Measurements from ENCODE around the gene C10orf90. TPM values are rescaled to one million over a fixed set of nuclear protein-coding genes. Genes with fewer than 3 reads are reported as not detected.

C10orf90 gene
- total RNA-seq, 1 donor from 2014 or later: not detected

GRCh38 chr10:126640401-126640800, 30.1 kb downstream of the C10orf90 start:
- no peaks in the 10 kb centered on the region for H3K27me3 Mint-ChIP-seq (ENCODE audit: insufficient read depth)
- no peaks in the 10 kb centered on the region for H3K4me1 Mint-ChIP-seq (ENCODE audit: low read depth)
- DNase-seq (ENCODE audit: low spot score): no peak
- H3K9me3 Mint-ChIP-seq: peaks cover 3% of the 10 kb centered on the region
- H3K36me3 Mint-ChIP-seq (ENCODE audit: low read depth): no peaks in the 10 kb centered on the region
- no peak overlapping the region for H3K4me3 Mint-ChIP-seq
- intact Hi-C loops (cut with micrococcal nuclease): no loop called here
- H3K27ac Mint-ChIP-seq: no peak overlapping the region

DNA sequence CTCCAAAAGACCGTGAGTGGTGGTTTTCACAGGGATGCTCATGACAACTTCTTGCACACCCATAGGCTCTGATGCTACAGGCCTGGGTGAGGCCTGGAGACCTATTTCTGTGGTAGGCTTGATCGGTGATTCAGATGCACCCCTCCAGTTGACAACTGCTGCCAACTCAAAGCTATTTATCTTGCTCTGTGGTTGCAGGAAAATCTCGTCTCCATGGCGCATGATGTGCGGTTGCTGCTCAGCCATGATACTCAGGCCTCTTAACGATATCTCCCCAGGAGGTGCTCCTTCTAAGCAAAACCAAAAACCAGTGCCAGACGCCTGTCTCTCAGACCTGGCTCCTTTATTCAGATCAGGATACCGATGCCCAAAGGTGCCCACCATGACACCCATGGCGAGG, 31.4 kb downstream of the C10orf90 start:
- H3K4me3 Mint-ChIP-seq: no peak overlapping the region
- no peaks in the 10 kb centered on the region for H3K4me1 Mint-ChIP-seq (ENCODE audit: low read depth)
- no peaks in the 10 kb centered on the region for H3K36me3 Mint-ChIP-seq (ENCODE audit: low read depth)
- intact Hi-C loops (cut with micrococcal nuclease): no loop called here
- no peak for DNase-seq (ENCODE audit: low spot score)
- no peak overlapping the region for H3K27ac Mint-ChIP-seq
- peaks cover 3% of the 10 kb centered on the region for H3K9me3 Mint-ChIP-seq
- no peaks in the 10 kb centered on the region for H3K27me3 Mint-ChIP-seq (ENCODE audit: insufficient read depth)

GRCh38 chr10:126638542-126638941, 32.0 kb downstream of the C10orf90 start:
- no peak for DNase-seq (ENCODE audit: low spot score)
- Mint-ChIP-seq H3K27ac (no peak overlapping the region), H3K27me3 (ENCODE audit: insufficient read depth) (no peaks in the 10 kb centered on the region), H3K9me3 (peaks cover 3% of the 10 kb centered on the region), H3K4me1 (ENCODE audit: low read depth) (no peaks in the 10 kb centered on the region), H3K36me3 (ENCODE audit: low read depth) (no peaks in the 10 kb centered on the region), H3K4me3 (no peak overlapping the region)
- intact Hi-C loops (cut with micrococcal nuclease): no loop called here

GRCh38 chr10:126637501-126637900, 33.0 kb downstream of the C10orf90 start:
- no peaks in the 10 kb centered on the region for H3K4me1 Mint-ChIP-seq (ENCODE audit: low read depth)
- H3K27me3 Mint-ChIP-seq (ENCODE audit: insufficient read depth): no peaks in the 10 kb centered on the region
- H3K27ac Mint-ChIP-seq: no peak overlapping the region
- H3K36me3 Mint-ChIP-seq (ENCODE audit: low read depth): no peaks in the 10 kb centered on the region
- DNase-seq (ENCODE audit: low spot score): no peak
- H3K9me3 Mint-ChIP-seq: peaks cover under 1% of the 10 kb centered on the region
- H3K4me3 Mint-ChIP-seq: no peak overlapping the region
- intact Hi-C loops (cut with micrococcal nuclease): no loop called here

DNA sequence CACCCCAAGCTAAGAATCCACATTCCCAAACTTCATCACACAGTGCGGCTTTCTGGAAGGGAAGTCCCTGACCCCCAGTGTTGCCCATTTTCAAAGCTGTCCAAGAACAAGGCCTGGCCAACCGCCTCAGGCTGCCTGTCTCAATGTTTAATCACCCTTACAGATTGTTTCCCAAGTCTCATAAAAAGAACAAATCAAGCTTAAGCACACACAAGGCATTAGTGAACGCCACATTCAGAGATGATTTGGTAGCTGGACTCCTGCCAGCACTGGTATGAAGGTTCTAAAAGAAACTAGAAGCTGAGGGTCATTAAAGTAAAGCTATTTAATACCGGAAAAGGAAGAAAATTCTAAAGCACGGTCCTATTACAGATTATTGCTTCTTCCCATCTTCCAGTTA, 35.6 kb downstream of the C10orf90 start:
- H3K9me3 Mint-ChIP-seq: no peaks in the 10 kb centered on the region
- no peak overlapping the region for H3K4me3 Mint-ChIP-seq
- no peaks in the 10 kb centered on the region for H3K4me1 Mint-ChIP-seq (ENCODE audit: low read depth)
- no peak for DNase-seq (ENCODE audit: low spot score)
- H3K36me3 Mint-ChIP-seq (ENCODE audit: low read depth): no peaks in the 10 kb centered on the region
- no peaks in the 10 kb centered on the region for H3K27me3 Mint-ChIP-seq (ENCODE audit: insufficient read depth)
- H3K27ac Mint-ChIP-seq: no peak overlapping the region
- intact Hi-C loops (cut with micrococcal nuclease): no loop called here

DNA sequence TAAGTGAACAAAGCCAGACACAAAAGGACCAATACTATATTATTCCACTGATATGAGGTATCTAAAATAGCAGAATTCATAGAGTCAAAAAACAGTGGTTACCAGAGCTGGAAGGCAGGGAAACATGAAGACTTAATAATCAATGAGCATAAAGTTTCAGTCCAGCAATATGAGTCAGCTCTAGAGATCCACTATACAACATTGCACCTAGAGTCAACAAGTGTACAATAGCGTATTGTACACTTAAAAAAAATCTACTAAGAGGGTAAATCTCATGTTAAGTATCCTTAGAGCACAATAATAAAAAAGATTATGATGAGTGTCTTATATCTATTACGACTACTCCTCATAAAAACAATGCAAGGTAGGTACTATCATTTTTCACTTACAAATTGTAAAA, 36.1 kb downstream of the C10orf90 start:
- no peak for DNase-seq (ENCODE audit: low spot score)
- H3K27me3 Mint-ChIP-seq (ENCODE audit: insufficient read depth): no peaks in the 10 kb centered on the region
- no peaks in the 10 kb centered on the region for H3K4me1 Mint-ChIP-seq (ENCODE audit: low read depth)
- intact Hi-C loops (cut with micrococcal nuclease): no loop called here
- H3K9me3 Mint-ChIP-seq: no peaks in the 10 kb centered on the region
- H3K36me3 Mint-ChIP-seq (ENCODE audit: low read depth): no peaks in the 10 kb centered on the region
- H3K4me3 Mint-ChIP-seq: no peak overlapping the region
- no peak overlapping the region for H3K27ac Mint-ChIP-seq

GRCh38 chr10:126632705-126633104, 37.8 kb downstream of the C10orf90 start:
- no peak for DNase-seq (ENCODE audit: low spot score)
- H3K27me3 Mint-ChIP-seq (ENCODE audit: insufficient read depth): no peaks in the 10 kb centered on the region
- intact Hi-C loops (cut with micrococcal nuclease): no loop called here
- H3K4me3 Mint-ChIP-seq: no peak overlapping the region
- H3K27ac Mint-ChIP-seq: no peak overlapping the region
- no peaks in the 10 kb centered on the region for H3K36me3 Mint-ChIP-seq (ENCODE audit: low read depth)
- H3K4me1 Mint-ChIP-seq (ENCODE audit: low read depth): no peaks in the 10 kb centered on the region
- H3K9me3 Mint-ChIP-seq: no peaks in the 10 kb centered on the region

DNA sequence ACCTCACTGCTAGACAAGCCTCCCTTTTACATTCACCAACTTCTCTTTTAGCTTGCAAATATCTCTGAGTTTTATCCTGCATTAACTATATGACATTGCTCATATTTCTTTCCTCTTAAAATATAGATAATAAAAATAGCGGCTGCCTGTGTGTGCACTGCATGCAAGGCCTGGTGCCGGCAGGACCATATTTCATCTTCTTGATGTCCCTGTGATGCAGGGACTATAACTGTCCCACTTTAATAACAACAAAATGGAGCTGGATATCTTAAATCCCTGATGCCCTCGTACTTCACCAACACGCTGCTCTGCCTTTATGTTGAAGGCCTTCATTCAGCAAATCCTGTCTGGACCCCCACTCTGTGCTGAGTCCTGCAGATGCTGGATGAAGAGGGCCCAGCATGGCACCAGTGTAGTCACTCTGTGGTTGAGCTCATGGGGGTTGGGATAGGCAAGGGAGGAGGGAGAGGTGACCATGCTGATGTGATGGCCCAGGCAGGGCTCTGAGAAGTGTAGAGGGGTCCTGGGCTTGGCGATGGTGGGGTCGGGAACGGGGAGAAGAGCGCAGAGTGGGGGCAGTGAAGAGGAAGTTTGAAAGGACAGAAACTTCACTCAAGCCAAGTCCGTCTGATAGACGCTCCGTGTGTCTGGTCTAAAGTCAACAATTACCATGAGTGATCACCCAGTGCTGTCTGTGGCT, 40.4 kb downstream of the C10orf90 start:
- no peaks in the 10 kb centered on the region for H3K9me3 Mint-ChIP-seq
- intact Hi-C loops (cut with micrococcal nuclease): no loop called here
- H3K27me3 Mint-ChIP-seq (ENCODE audit: insufficient read depth): no peaks in the 10 kb centered on the region
- H3K4me3 Mint-ChIP-seq: no peak overlapping the region
- no peak for DNase-seq (ENCODE audit: low spot score)
- no peaks in the 10 kb centered on the region for H3K36me3 Mint-ChIP-seq (ENCODE audit: low read depth)
- H3K4me1 Mint-ChIP-seq (ENCODE audit: low read depth): no peaks in the 10 kb centered on the region
- no peak overlapping the region for H3K27ac Mint-ChIP-seq

- Mint-ChIP-seq H3K27me3 (ENCODE audit: insufficient read depth) (no peaks in the 10 kb centered on the region), H3K4me1 (ENCODE audit: low read depth) (no peaks in the 10 kb centered on the region), H3K4me3 (no peak overlapping the region), H3K27ac (no peak overlapping the region), H3K36me3 (ENCODE audit: low read depth) (no peaks in the 10 kb centered on the region), H3K9me3 (no peaks in the 10 kb centered on the region)
- no peak for DNase-seq (ENCODE audit: low spot score)
- intact Hi-C loops (cut with micrococcal nuclease): no loop called here
Measured at GRCh38 chr10:126628746-126629145, 41.7 kb downstream of the C10orf90 start.

DNA sequence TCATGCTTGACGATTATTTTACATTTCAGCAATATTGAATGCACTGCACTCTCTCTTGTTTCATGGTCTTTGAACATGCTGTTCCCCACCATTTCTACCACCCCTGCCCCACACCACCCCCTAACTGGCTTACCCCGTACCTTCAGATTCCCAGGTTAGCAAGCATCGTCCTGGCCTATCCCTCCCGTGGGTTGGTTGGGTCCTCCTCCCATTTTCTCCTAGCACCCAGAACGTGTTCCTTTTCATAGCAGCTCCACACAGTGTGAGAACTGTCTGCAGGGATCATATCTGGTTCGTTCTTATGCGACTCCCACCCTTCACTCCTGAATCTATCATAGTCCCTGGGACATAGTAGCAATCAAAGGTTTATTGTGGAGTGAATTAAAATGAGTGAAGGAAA, 48.6 kb downstream of the C10orf90 start:
- Mint-ChIP-seq H3K4me1 (ENCODE audit: low read depth) (no peaks in the 10 kb centered on the region), H3K27ac (no peak overlapping the region), H3K4me3 (no peak overlapping the region), H3K9me3 (peaks cover 8% of the 10 kb centered on the region), H3K27me3 (ENCODE audit: insufficient read depth) (no peaks in the 10 kb centered on the region), H3K36me3 (ENCODE audit: low read depth) (no peaks in the 10 kb centered on the region)
- DNase-seq (ENCODE audit: low spot score): no peak
- intact Hi-C loops (cut with micrococcal nuclease): no loop called here

- Mint-ChIP-seq H3K27me3 (ENCODE audit: insufficient read depth) (no peaks in the 10 kb centered on the region), H3K4me1 (ENCODE audit: low read depth) (no peaks in the 10 kb centered on the region), H3K27ac (no peak overlapping the region), H3K4me3 (no peak overlapping the region), H3K9me3 (peaks cover 8% of the 10 kb centered on the region), H3K36me3 (ENCODE audit: low read depth) (no peaks in the 10 kb centered on the region)
- DNase-seq (ENCODE audit: low spot score): no peak
- intact Hi-C loops (cut with micrococcal nuclease): no loop called here
Measured at GRCh38 chr10:126618466-126618865, 52.0 kb downstream of the C10orf90 start.

DNA sequence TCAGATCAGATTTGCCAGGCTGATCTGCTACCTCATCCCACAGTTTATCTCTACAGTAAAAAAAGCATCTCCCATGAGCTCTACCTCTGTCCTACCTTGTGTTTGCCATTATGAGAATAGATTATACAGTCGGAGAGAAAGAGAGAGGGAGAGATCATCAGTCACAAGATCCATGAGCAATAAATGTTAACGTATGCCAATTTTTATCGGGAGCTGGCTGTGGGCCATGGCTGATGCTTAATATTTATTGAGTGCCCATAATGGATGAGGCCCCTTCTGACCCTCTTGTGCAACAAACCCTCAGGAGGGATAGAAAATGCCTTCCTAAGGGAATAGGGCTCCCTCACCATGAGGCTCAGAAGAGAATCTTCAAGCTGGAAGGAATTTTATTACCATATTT, 52.8 kb downstream of the C10orf90 start:
- H3K9me3 Mint-ChIP-seq: peaks cover 8% of the 10 kb centered on the region
- no peak overlapping the region for H3K27ac Mint-ChIP-seq
- H3K4me3 Mint-ChIP-seq: no peak overlapping the region
- no peak for DNase-seq (ENCODE audit: low spot score)
- H3K4me1 Mint-ChIP-seq (ENCODE audit: low read depth): no peaks in the 10 kb centered on the region
- no peaks in the 10 kb centered on the region for H3K36me3 Mint-ChIP-seq (ENCODE audit: low read depth)
- intact Hi-C loops (cut with micrococcal nuclease): no loop called here
- no peaks in the 10 kb centered on the region for H3K27me3 Mint-ChIP-seq (ENCODE audit: insufficient read depth)

GRCh38 chr10:126617208-126617607, 53.3 kb downstream of the C10orf90 start:
- no peaks in the 10 kb centered on the region for H3K27me3 Mint-ChIP-seq (ENCODE audit: insufficient read depth)
- no peak overlapping the region for H3K4me3 Mint-ChIP-seq
- no peaks in the 10 kb centered on the region for H3K36me3 Mint-ChIP-seq (ENCODE audit: low read depth)
- intact Hi-C loops (cut with micrococcal nuclease): no loop called here
- peaks cover 8% of the 10 kb centered on the region for H3K9me3 Mint-ChIP-seq
- no peak for DNase-seq (ENCODE audit: low spot score)
- no peaks in the 10 kb centered on the region for H3K4me1 Mint-ChIP-seq (ENCODE audit: low read depth)
- H3K27ac Mint-ChIP-seq: no peak overlapping the region

- H3K4me1 Mint-ChIP-seq (ENCODE audit: low read depth): no peaks in the 10 kb centered on the region
Measured at GRCh38 chr10:126616737-126617136, 53.8 kb downstream of the C10orf90 start.

More at GRCh38 chr10:126616737-126617136, 53.8 kb downstream of the C10orf90 start:
- Mint-ChIP-seq H3K36me3 (ENCODE audit: low read depth) (no peaks in the 10 kb centered on the region), H3K27ac (no peak overlapping the region), H3K9me3 (peaks cover 5% of the 10 kb centered on the region), H3K27me3 (ENCODE audit: insufficient read depth) (no peaks in the 10 kb centered on the region), H3K4me3 (no peak overlapping the region)
- intact Hi-C loops (cut with micrococcal nuclease): no loop called here
- no peak for DNase-seq (ENCODE audit: low spot score)

Measured in activated T-helper 1 cell treated with anti-CD3 and anti-CD28 coated beads, Interleukin-12 subunit alpha, Interleukin-12 subunit beta, Interleukin-2, Interleukin-4 antibody, amounts not matched to agents 30 ng/mL and 10 ng/mL and 1 ng/mL, durations not matched to agents 14 hours and 24 hours and 36 hours (primary cell).